DMS53 (cell line): Measurements from ENCODE around the gene SRP9.
"Not testable (repeated sequence)": the region's sequence is repeated elsewhere in the genome, so short reads cannot be mapped to it uniquely, and the experiment has no call there.

ENCODE experiments used
- DNase-seq: peaks from one replicate; lab custom pipeline; 2025; lab: John Stamatoyannopoulos, UW

Gene SRP9

GRCh38 chr1:225776294-225776693 lies 1.3 kb upstream of the SRP9 start:
- DNase-seq, result no peak

- DNase-seq, result no peak
Measured at GRCh38 chr1:225777058-225777582, 506 bp upstream of the SRP9 start.

- DNase-seq, result no peak
Measured at GRCh38 chr1:225778337-225778669, 677 bp downstream of the SRP9 start.

- DNase-seq, result not testable (repeated sequence)
Measured at GRCh38 chr1:225779165-225779564, 1.5 kb downstream of the SRP9 start.

- DNase-seq, result no peak
Measured at GRCh38 chr1:225780134-225780533, 2.5 kb downstream of the SRP9 start.

GRCh38 chr1:225780630-225781029 lies 3.0 kb downstream of the SRP9 start:
- DNase-seq, result no peak

GRCh38 chr1:225789142-225789541 lies 11.5 kb downstream of the SRP9 start:
- not testable (repeated sequence) for DNase-seq

GRCh38 chr1:225794954-225795353 lies 17.3 kb downstream of the SRP9 start:
- DNase-seq, result no peak

- not testable (repeated sequence) for DNase-seq
Measured at GRCh38 chr1:225796097-225796496, 18.5 kb downstream of the SRP9 start.

GRCh38 chr1:225801146-225801545 lies 23.5 kb downstream of the SRP9 start:
- not testable (repeated sequence) for DNase-seq

GRCh38 chr1:225806249-225806648 lies 28.6 kb downstream of the SRP9 start:
- no peak for DNase-seq

GRCh38 chr1:225806736-225807135 lies 29.1 kb downstream of the SRP9 start:
- not testable (repeated sequence) for DNase-seq

- DNase-seq, result no peak
Measured at GRCh38 chr1:225808136-225808535, 30.5 kb downstream of the SRP9 start.

GRCh38 chr1:225809842-225810578 lies 32.4 kb downstream of the SRP9 start, which contains the start of gene EPHX1:
EPHX1 (plus strand) TSS chr1:225810124; CDS start chr1:225828730, 18,606 bp downstream.
- peak; percentile 95 for DNase-seq

- peak; percentile 69 for DNase-seq
Measured at GRCh38 chr1:225810579-225811538, 33.2 kb downstream of the SRP9 start.

GRCh38 chr1:225811622-225812487 lies 34.2 kb downstream of the SRP9 start:
- DNase-seq, result peak; percentile 29

GRCh38 chr1:225812488-225813213 lies 35.0 kb downstream of the SRP9 start:
- DNase-seq, result peak; percentile 25

- peak; percentile 80 for DNase-seq
Measured at GRCh38 chr1:225813214-225813964, 35.8 kb downstream of the SRP9 start.

GRCh38 chr1:225814381-225814780 lies 36.8 kb downstream of the SRP9 start:
- no peak for DNase-seq

GRCh38 chr1:225815090-225815489 lies 37.5 kb downstream of the SRP9 start:
- DNase-seq, result not testable (repeated sequence)
